PC-3 (cell line): ENCODE results near the gene GABARAPL2. TPM values are rescaled to one million over a fixed set of nuclear protein-coding genes. Genes with fewer than 3 reads are reported as not detected.

ENCODE experiments used
- ATAC-seq: fragments of 200-7000 bp; cut with Tn5 transposase; 2 replicates; pipeline ENCODE4 v1.9.1; 2020; ENCODE audit warnings: mild to moderate bottlenecking, moderate library complexity
- BruUV-seq: library from RNA; stranded (reverse); fragments of 400-500 nt; replicated peaks from 2 replicates; lab custom pipeline; 2021; lab: Mats Ljungman, UMichigan
- CTCF ChIA-PET: fragments of 300-600 bp; sonication (Branson Sonifier 250); formaldehyde crosslinking; loops from one replicate; lab custom pipeline; 2022; ENCODE audit warnings: antibody characterized with exemption; lab: Charles Lee
- POLR2A ChIA-PET: fragments of 300-600 bp; sonication (Branson Sonifier 250); formaldehyde crosslinking; loops from one replicate; lab custom pipeline; 2022; ENCODE audit warnings: antibody characterized with exemption; ENCODE audit not compliant: unreplicated experiment; lab: Charles Lee
- DNase-seq: peaks from one replicate; pipeline ENCODE4 v3.0.0-alpha.2; 2015
- H2AFZ ChIP-seq: fragments of 300-600 bp; sonication (generic); 2 replicates; pipeline ENCODE4 v1.6.0; 2016; ENCODE audit warnings: antibody characterized with exemption, low read length
- H3F3A ChIP-seq: fragments of 300-600 bp; sonication (generic); one replicate; pipeline ENCODE4 v1.6.0; 2017; ENCODE audit warnings: antibody characterized with exemption, low read length, control low read depth, mild to moderate bottlenecking; ENCODE audit not compliant: unreplicated experiment
- H3K27ac ChIP-seq: fragments of 300-600 bp; sonication (generic); 2 replicates; pipeline ENCODE4 v1.5.1; 2016; ENCODE audit warnings: mild to moderate bottlenecking, low read length
- H3K27me3 ChIP-seq: fragments of 300-600 bp; sonication (generic); 2 replicates; pipeline ENCODE4 v1.6.1; 2016; ENCODE audit warnings: low read length, mixed read lengths
- H3K36me3 ChIP-seq: fragments of 300-600 bp; sonication (generic); 2 replicates; pipeline ENCODE4 v1.6.1; 2016; ENCODE audit warnings: low read depth, mixed run types, low read length, mixed read lengths
- H3K4me1 ChIP-seq: fragments of 300-600 bp; sonication (generic); 2 replicates; pipeline ENCODE4 v1.5.1; 2016; ENCODE audit warnings: low read length; ENCODE audit not compliant: insufficient read depth
- H3K4me2 ChIP-seq: fragments of 300-600 bp; sonication (generic); 2 replicates; pipeline ENCODE4 v1.6.0; 2016; ENCODE audit warnings: low read length
- H3K4me3 ChIP-seq: fragments of 300-600 bp; sonication (generic); 2 replicates; pipeline ENCODE4 v1.5.1; 2016; ENCODE audit warnings: mild to moderate bottlenecking, low read length, mixed read lengths
- H3K79me2 ChIP-seq: fragments of 300-600 bp; sonication (generic); 2 replicates; pipeline ENCODE4 v1.6.1; 2017; ENCODE audit warnings: low read length, mixed read lengths
- H3K9ac ChIP-seq: fragments of 300-600 bp; sonication (generic); 2 replicates; pipeline ENCODE4 v1.6.0; 2016; ENCODE audit warnings: mild to moderate bottlenecking, low read length
- H3K9me2 ChIP-seq: fragments of 300-600 bp; sonication (generic); replicated peaks from 2 replicates; pipeline ENCODE4 v1.6.1; 2016; ENCODE audit warnings: mixed run types, low read length, mixed read lengths
- H3K9me3 ChIP-seq: fragments of 300-600 bp; sonication (generic); 2 replicates; pipeline ENCODE4 v1.6.1; 2016; ENCODE audit warnings: low read length, mixed read lengths
- H4K20me1 ChIP-seq: fragments of 300-600 bp; sonication (generic); 2 replicates; pipeline ENCODE4 v1.6.1; 2016; ENCODE audit warnings: low read length, mixed read lengths
- CTCF ChIP-seq: fragments of 300-600 bp; sonication (generic); conservative IDR thresholded peaks from 2 replicates; pipeline ENCODE4 v1.5.1; 2017; ENCODE audit warnings: antibody characterized with exemption, low read depth, mild to moderate bottlenecking, low read length
- EZH2 ChIP-seq: fragments of 300-600 bp; sonication (generic); IDR thresholded peaks from one replicate; pipeline ENCODE4 v1.6.1; 2017; ENCODE audit warnings: antibody characterized with exemption, mild to moderate bottlenecking, low read length; ENCODE audit not compliant: unreplicated experiment
- EZH2phosphoT487 ChIP-seq: fragments of 300-600 bp; sonication (generic); IDR thresholded peaks from 2 replicates; pipeline ENCODE4 v1.6.1; 2018; ENCODE audit warnings: mild to moderate bottlenecking, antibody characterized with exemption, low read length, borderline replicate concordance
- intact Hi-C: fragments of 100-400 bp; cut with micrococcal nuclease; formaldehyde crosslinking; loops from 2 replicates; pipeline ENCODE4 v1.9.0; 2023
- total RNA-seq: library from RNA; depleted of rRNA; stranded (reverse); fragments of >200 nt; gene quantifications from 2 replicates; pipeline ENCODE4 v1.2.3, GENCODE V29; 2014

GABARAPL2 gene
- total RNA-seq, 1 experiment from 2014 or later = 24.7 TPM

GRCh38 chr16:75622761-75623605, 56.8 kb downstream of the GABARAPL2 start, which contains the start of gene ADAT1:
TSS of gene ADAT1 (minus strand) at chr16:75623281. CDS start at chr16:75620799, 2,482 bp downstream.
- H3K9ac ChIP-seq = peak within 1 kb of the TSS; percentile 97
- H3F3A ChIP-seq = no peaks in the 10 kb centered on the region
- POLR2A ChIA-PET = interaction anchor here (0.6 to 1.4 kb wide), 5 partner anchors 9 to 597 kb away, joined by 3 to 9 read pairs (median 6); partner anchors contain the start of genes KARS1 and TERF2IP
- peak within 1 kb of the TSS; percentile 96 for H3K4me3 ChIP-seq
- peaks cover 18% of the 10 kb centered on the region for H3K36me3 ChIP-seq
- peak within 1 kb of the TSS; percentile 68 for H3K27ac ChIP-seq
- H3K4me2 ChIP-seq = peak within 1 kb of the TSS; percentile 99
- intact Hi-C loops = loop anchor here (2.0 to 5.0 kb wide), 3 partner anchors 24 to 161 kb away; partner anchors contain the start of genes KARS1, TERF2IP, TMEM170A and TMEM231
- no peaks in the 10 kb centered on the region for H4K20me1 ChIP-seq
- no peaks in the 10 kb centered on the region for H3K9me3 ChIP-seq
- CTCF ChIA-PET = no interaction called here
- H3K4me1 ChIP-seq = peaks cover 11% of the 10 kb centered on the region; the same call in 1 of the 2 replicates
- peak; percentile 94 for ATAC-seq
- H3K79me2 ChIP-seq = peaks cover 14% of the 10 kb centered on the region
- TSS peak; percentile 78 for BruUV-seq
- DNase-seq = peak; percentile 96
- peak within 1 kb of the TSS; percentile 83 for H2AFZ ChIP-seq
- no peaks in the 10 kb centered on the region for H3K27me3 ChIP-seq
- TF ChIP-seq EZH2phosphoT487 = no peak
- no peak for TF ChIP-seq EZH2
- TF ChIP-seq CTCF = no peak
- H3K9me2 ChIP-seq = no peaks in the 10 kb centered on the region

GRCh38 chr16:75624921-75625334, 58.7 kb downstream of the GABARAPL2 start:
- Histone ChIP-seq H3F3A (no peaks in the 10 kb centered on the region), H3K9me3 (no peaks in the 10 kb centered on the region), H4K20me1 (no peaks in the 10 kb centered on the region), H3K9me2 (no peaks in the 10 kb centered on the region), H3K36me3 (peaks cover 33% of the 10 kb centered on the region), H2AFZ (no peak overlapping the region), H3K79me2 (peaks cover 14% of the 10 kb centered on the region), H3K27ac (no peak overlapping the region), H3K9ac (no peak overlapping the region), H3K27me3 (no peaks in the 10 kb centered on the region), H3K4me3 (no peak overlapping the region), H3K4me1 (peaks cover 11% of the 10 kb centered on the region; the same call in 1 of the 2 replicates), H3K4me2 (no peak overlapping the region)
- ChIA-PET CTCF (no interaction called here), POLR2A (no interaction called here)
- TF ChIP-seq CTCF = no peak
- TF ChIP-seq EZH2phosphoT487 = no peak
- TF ChIP-seq EZH2 = no peak
- intact Hi-C loops = loop anchor here (5.0 kb wide), 2 partner anchors 68 to 163 kb away; partner anchors contain the start of genes TMEM170A and TMEM231
- ATAC-seq (no peak), DNase-seq (no peak)
- BruUV-seq = no TSS peak
